Activated CD8-positive, alpha-beta T cell treated with anti-CD3 and anti-CD28 coated beads, Interleukin-2, amount 10 ng/mL, durations not matched to agents 7 days and 5 days (primary cell): Measurements from ENCODE around the gene CDC123. TPM values are rescaled to one million over a fixed set of nuclear protein-coding genes. Genes with fewer than 3 reads are reported as not detected.

ENCODE experiments used
- total RNA-seq, 2 experiments: library from RNA; stranded (reverse); gene quantifications; one replicate each; pipeline ENCODE4 v1.2.3, GENCODE V29; 2021

The CDC123 gene
- total RNA-seq, 2 experiments from 2014 or later: 99.0 to 102 TPM

Other genes starting within 250 kb of the CDC123 start
- 10 to 100 TPM; 32.7 to 33.3 TPM for gene UPF2, start 153.4 kb upstream of the CDC123 start, total RNA-seq
- 10 to 100 TPM; 16.4 to 20.1 TPM for gene DHTKD1, start 127.2 kb upstream of the CDC123 start, total RNA-seq
- gene SEC61A2, start 66.5 kb upstream of the CDC123 start, total RNA-seq: 1 to 10 TPM; 9.1 to 9.7 TPM
- gene NUDT5, start 297 bp upstream of the CDC123 start, total RNA-seq: 10 to 100 TPM; 94.8 to 97.8 TPM
- 1 to 10 TPM; 3.4 to 4.2 TPM for gene CAMK1D, start 153.4 kb downstream of the CDC123 start, total RNA-seq